ENCODE data around the gene OR4C16.

Gene OR4C16, protein sequence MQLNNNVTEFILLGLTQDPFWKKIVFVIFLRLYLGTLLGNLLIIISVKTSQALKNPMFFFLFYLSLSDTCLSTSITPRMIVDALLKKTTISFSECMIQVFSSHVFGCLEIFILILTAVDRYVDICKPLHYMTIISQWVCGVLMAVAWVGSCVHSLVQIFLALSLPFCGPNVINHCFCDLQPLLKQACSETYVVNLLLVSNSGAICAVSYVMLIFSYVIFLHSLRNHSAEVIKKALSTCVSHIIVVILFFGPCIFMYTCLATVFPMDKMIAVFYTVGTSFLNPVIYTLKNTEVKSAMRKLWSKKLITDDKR

DNA sequence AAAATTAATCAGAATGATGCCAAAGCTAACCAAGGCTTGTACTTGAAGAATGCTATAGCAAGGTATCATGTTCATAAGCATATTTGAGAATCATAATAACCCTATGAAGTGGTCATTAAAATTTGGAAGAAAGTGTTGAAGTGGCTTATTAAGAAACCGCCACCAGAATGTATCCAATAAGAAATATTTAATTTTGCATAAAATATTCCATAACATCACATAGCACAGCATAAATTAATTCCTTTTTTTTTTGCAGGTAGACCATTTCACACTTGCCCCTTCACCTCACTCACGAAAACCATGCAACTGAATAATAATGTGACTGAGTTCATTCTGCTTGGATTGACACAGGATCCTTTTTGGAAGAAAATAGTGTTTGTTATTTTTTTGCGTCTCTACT lies at the start of gene OR4C16:
OR4C16 (plus strand) TSS at position 301 of the 400 bp plus-strand sequence; CDS start at position 301, 0 bp downstream.
- no peak for DNase-seq (ENCODE audit: low read depth)

- DNase-seq (ENCODE audit: low read depth), result no peak
Observed at GRCh38 chr11:55554169-55554568, 17.8 kb upstream of the OR4C16 start, which contains the start of gene OR4C15. Gene OR4C15 (plus strand): TSS chr11:55554469. CDS start chr11:55554469, 0 bp downstream.

- DNase-seq (ENCODE audit: low read depth), result no peak
Observed at GRCh38 chr11:55572548-55572947, 620 bp downstream of the OR4C16 start.

- DNase-seq (ENCODE audit: low read depth), result no peak
Observed at GRCh38 chr11:55607545-55607944, 35.6 kb downstream of the OR4C16 start, which contains the start of gene OR4C11. Gene OR4C11 (minus strand): TSS chr11:55607645. CDS start chr11:55604373, 3,272 bp downstream.

All from activated T-helper 1 cell treated with Interleukin-2 at 50 U/mL for 16 hours (primary cell).